ENCODE data around the gene SIRT7. TPM values are rescaled to one million over a fixed set of nuclear protein-coding genes. Genes with fewer than 3 reads are reported as not detected.

The SIRT7 gene
- total RNA-seq, 2 experiments from 2014 or later = 49.1 to 69.3 TPM

DNA sequence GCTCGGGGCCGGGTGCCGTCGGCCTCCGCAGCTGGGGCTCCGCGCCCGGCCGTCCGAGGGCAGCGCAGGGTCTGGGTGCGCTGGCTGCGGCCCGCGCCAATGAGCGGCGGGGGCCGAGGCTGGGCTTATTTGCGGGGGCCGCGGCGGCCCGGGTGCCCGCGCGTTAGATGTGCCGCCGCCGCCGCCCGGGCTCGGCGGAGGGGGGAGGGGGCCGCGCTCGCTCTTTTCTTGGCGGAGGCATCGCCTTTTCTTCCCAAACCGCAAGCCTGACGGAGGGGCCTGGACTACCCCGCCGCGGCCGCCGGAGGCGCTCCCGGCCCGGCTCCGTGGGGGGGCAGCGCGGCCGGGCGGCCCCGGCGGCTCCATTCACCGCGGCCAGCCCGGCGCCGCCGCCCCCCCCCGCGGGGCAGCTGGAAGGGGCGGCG is 43.1 kb upstream of the SIRT7 start, which contains the start of gene NOTUM:
TSS of gene NOTUM (minus strand) at position 101 of the 425 bp plus-strand sequence. CDS start 278 bp downstream, outside the sequence.
- Histone ChIP-seq H3K4me1 (ENCODE audit: insufficient read depth, low read length, poor library complexity, severe bottlenecking) (peaks cover 11% of the 10 kb centered on the region), H3K9me2 (ENCODE audit: insufficient read depth, low read length) (no peaks in the 10 kb centered on the region), H3K27ac (ENCODE audit: low read depth, low read length, poor library complexity, severe bottlenecking) (no peak within 1 kb of the TSS), H3K79me2 (ENCODE audit: insufficient read depth, low read depth, low read length) (no peaks in the 10 kb centered on the region), H4K20me1 (ENCODE audit: insufficient read depth, low read length) (no peaks in the 10 kb centered on the region), H3K36me3 (ENCODE audit: insufficient read depth, low read length) (no peaks in the 10 kb centered on the region), H3K4me2 (ENCODE audit: low read length) (peak within 1 kb of the TSS; percentile 61), H2AFZ (ENCODE audit: low read length) (peak within 1 kb of the TSS; percentile 71), H3K4me3 (ENCODE audit: low read depth, low read length, poor library complexity, severe bottlenecking) (peak within 1 kb of the TSS; percentile 58), H3K9me3 (ENCODE audit: low read length) (no peaks in the 10 kb centered on the region)
- TF ChIP-seq CTCF (conservative IDR thresholded peaks at IDR 0.05; ENCODE audit: low read length) = peak; percentile 40; the same call in 1 of the 2 replicates
- TF ChIP-seq EZH2phosphoT487 (IDR thresholded peaks at IDR 0.05; ENCODE audit: borderline replicate concordance, low read depth, low read length) = no peak
- peak; percentile 39 for DNase-seq (ENCODE audit: low spot score)
- BruUV-seq (replicated peaks) = no TSS peak
- CTCF ChIA-PET (ENCODE audit: unreplicated experiment) = no interaction called here
- POLR2A ChIA-PET = no interaction called here
- intact Hi-C loops (cut with micrococcal nuclease; ENCODE audit: unreplicated experiment) = no loop called here

DNA sequence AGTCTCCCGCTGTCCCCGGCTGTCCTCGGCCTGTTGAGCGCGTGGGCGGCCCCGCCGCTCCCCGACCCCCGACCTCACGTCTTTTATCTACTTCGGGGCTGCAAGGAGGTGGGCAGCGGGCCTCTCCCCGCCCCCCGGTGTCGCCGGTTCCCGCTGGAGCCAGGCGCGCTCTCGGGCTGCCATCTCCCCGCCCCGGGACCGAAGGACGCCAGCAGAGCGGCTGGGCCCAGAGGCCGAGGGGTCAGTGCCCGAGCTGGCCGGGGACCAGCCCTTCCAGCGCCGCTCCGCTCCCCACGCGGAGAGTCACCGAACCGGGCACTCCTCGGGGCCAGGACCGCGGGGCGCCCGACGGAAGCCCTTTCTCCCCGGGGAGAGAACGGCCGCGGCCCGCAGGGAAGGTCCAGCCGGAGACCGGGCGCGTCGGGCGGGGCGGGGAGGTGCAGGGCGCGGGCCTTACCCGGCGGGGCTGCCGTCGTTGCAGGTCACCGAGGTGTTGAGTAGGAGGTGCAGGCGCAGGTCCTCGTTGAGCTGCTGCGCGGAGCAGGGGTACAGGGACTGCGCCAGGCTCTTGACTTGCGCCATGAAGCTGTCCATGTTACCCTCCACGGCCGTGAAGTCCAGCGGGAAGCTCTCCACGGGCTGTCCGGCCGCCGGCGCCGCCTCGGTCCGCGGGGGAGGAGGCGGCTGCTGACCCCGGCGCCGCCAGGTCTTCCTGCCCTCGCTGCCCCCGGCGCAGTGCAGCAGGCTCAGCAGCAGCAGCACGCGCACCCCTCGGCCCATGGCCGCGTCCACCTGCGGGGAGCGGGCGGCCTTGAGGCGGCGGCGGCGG is 42.4 kb upstream of the SIRT7 start:
- Histone ChIP-seq H3K9me2 (ENCODE audit: insufficient read depth, low read length) (no peaks in the 10 kb centered on the region), H3K4me3 (ENCODE audit: low read depth, low read length, poor library complexity, severe bottlenecking) (peak overlapping the region; percentile 58), H3K4me2 (ENCODE audit: low read length) (peak overlapping the region; percentile 61), H3K4me1 (ENCODE audit: insufficient read depth, low read length, poor library complexity, severe bottlenecking) (peaks cover 11% of the 10 kb centered on the region), H3K79me2 (ENCODE audit: insufficient read depth, low read depth, low read length) (no peaks in the 10 kb centered on the region), H4K20me1 (ENCODE audit: insufficient read depth, low read length) (no peaks in the 10 kb centered on the region), H3K36me3 (ENCODE audit: insufficient read depth, low read length) (no peaks in the 10 kb centered on the region), H2AFZ (ENCODE audit: low read length) (peak overlapping the region; percentile 71), H3K27ac (ENCODE audit: low read depth, low read length, poor library complexity, severe bottlenecking) (no peak overlapping the region), H3K9me3 (ENCODE audit: low read length) (no peaks in the 10 kb centered on the region)
- ChIA-PET POLR2A (no interaction called here), CTCF (ENCODE audit: unreplicated experiment) (interaction anchor here (1.1 kb wide), 1 partner anchor 28 kb away, joined by 3 read pairs; no protein-coding TSS in a partner anchor)
- no TSS peak for BruUV-seq (replicated peaks)
- DNase-seq (ENCODE audit: low spot score) = no peak
- TF ChIP-seq EZH2phosphoT487 (IDR thresholded peaks at IDR 0.05; ENCODE audit: borderline replicate concordance, low read depth, low read length) (no peak), CTCF (conservative IDR thresholded peaks at IDR 0.05; ENCODE audit: low read length) (no peak)
- intact Hi-C loops (cut with micrococcal nuclease; ENCODE audit: unreplicated experiment) = no loop called here
